HepG2 (cell line): Measurements from ENCODE around the gene ZNF747. TPM values are rescaled to one million over a fixed set of nuclear protein-coding genes. Genes with fewer than 3 reads are reported as not detected.

ENCODE experiments used
- ATF5 ChIP-seq: sonication (generic); formaldehyde crosslinking; IDR thresholded peaks from 2 replicates; pipeline ENCODE4 v1.4.0; 2020; ENCODE audit warnings: mild to moderate bottlenecking, low read depth, missing genetic modification reagents
- ATF7-NPFF ChIP-seq: sonication (generic); formaldehyde crosslinking; IDR thresholded peaks from 2 replicates; pipeline ENCODE4 v1.8.1; 2023; ENCODE audit warnings: mild to moderate bottlenecking, low read depth, missing genetic modification reagents, moderate library complexity
- HMG20B ChIP-seq: conservative IDR thresholded peaks from 2 replicates; pipeline ENCODE4 v1.6.1; 2016; ENCODE audit warnings: missing genetic modification reagents, missing compliant biosample characterization
- NFIC ChIP-seq: IDR thresholded peaks from 2 replicates; pipeline ENCODE4 v1.6.1; 2012; ENCODE audit warnings: mild to moderate bottlenecking, low read length, inconsistent platforms
- POLR2AphosphoS5 ChIP-seq: IDR thresholded peaks from 2 replicates; pipeline ENCODE4 v1.6.1; 2012; ENCODE audit warnings: low read depth, low read length
- RFX1 ChIP-seq: fragments of 450-650 bp; IDR thresholded peaks from 2 replicates; pipeline ENCODE4 v1.6.1; 2017
- SATB2 ChIP-seq: sonication (generic); formaldehyde crosslinking; IDR thresholded peaks from 2 replicates; pipeline ENCODE4 v1.5.0; 2020; ENCODE audit warnings: missing genetic modification reagents
- SKIL ChIP-seq: sonication (generic); formaldehyde crosslinking; IDR thresholded peaks from 2 replicates; pipeline ENCODE4 v1.8.0; 2022; ENCODE audit warnings: missing genetic modification reagents, mild to moderate bottlenecking, moderate library complexity, borderline replicate concordance
- SRSF4 ChIP-seq: fragments of 200-400 bp; formaldehyde crosslinking; IDR thresholded peaks from one replicate; pipeline ENCODE4 v1.6.1; 2018; ENCODE audit warnings: mild to moderate bottlenecking, low read depth, low read length, moderate library complexity; ENCODE audit not compliant: poor library complexity, severe bottlenecking
- THAP9 ChIP-seq: sonication (generic); formaldehyde crosslinking; IDR thresholded peaks from 2 replicates; pipeline ENCODE4; 2020; ENCODE audit warnings: missing genetic modification reagents, mild to moderate bottlenecking, borderline replicate concordance
- ZBTB25 ChIP-seq: IDR thresholded peaks from 2 replicates; pipeline ENCODE4 v1.6.1; 2018; ENCODE audit warnings: missing genetic modification reagents
- ZBTB49 ChIP-seq: sonication (generic); formaldehyde crosslinking; IDR thresholded peaks from 2 replicates; pipeline ENCODE4 v1.4.0; 2020; ENCODE audit warnings: missing genetic modification reagents, borderline replicate concordance
- ZFP91 ChIP-seq: sonication (generic); formaldehyde crosslinking; IDR thresholded peaks from 2 replicates; pipeline ENCODE4 v1.9.0; 2022; ENCODE audit warnings: missing genetic modification reagents, mild to moderate bottlenecking, borderline replicate concordance
- ZIK1 ChIP-seq: sonication (generic); formaldehyde crosslinking; IDR thresholded peaks from 2 replicates; pipeline ENCODE4 v1.5.0; 2020; ENCODE audit warnings: mild to moderate bottlenecking, low read depth, missing genetic modification reagents, borderline replicate concordance
- ZNF275 ChIP-seq: sonication (generic); formaldehyde crosslinking; IDR thresholded peaks from 2 replicates; pipeline ENCODE4 v1.8.0; 2022; ENCODE audit warnings: missing genetic modification reagents, mild to moderate bottlenecking, inconsistent platforms, borderline replicate concordance
- ZNF772 ChIP-seq: sonication (generic); formaldehyde crosslinking; IDR thresholded peaks from 2 replicates; pipeline ENCODE4 v1.5.0; 2020; ENCODE audit warnings: mild to moderate bottlenecking, missing genetic modification reagents
- polyA plus RNA-seq, 8 experiments: library from polyadenylated mRNA; depleted of rRNA in 3 of 8; stranded (reverse) in 7 of 8; unstranded in 1 of 8; fragments of >200 nt; fragmentation: Illumina TruSeq in 4 of 8; extraction: Trizol in 4 of 8; gene quantifications; 2 replicates each; pipeline versions ENCODE4 v1.2.1 to v1.2.3, GENCODE V29; 2011 to 2016; ENCODE audit warnings: low read depth in 4 of 8, missing spikeins in 1 of 8, mixed read lengths in 1 of 8; ENCODE audit not compliant: insufficient read depth in 1 of 8
- total RNA-seq, 5 experiments: library from RNA; depleted of rRNA; stranded (reverse); fragments of >200 nt; fragmentation: Illumina TruSeq; extraction: Trizol; gene quantifications; 2 replicates each; pipeline ENCODE4 v1.2.3, GENCODE V29; 2016; ENCODE audit warnings: low read depth in 1 of 5

Gene ZNF747
- total and polyA plus RNA-seq, 2 of the 13 experiments (the other 11 are each of a cell fraction or from before 2014, with no cell fraction given), result 7.2 to 10.2 TPM

GRCh38 chr16:30528799-30529457, 5.7 kb downstream of the ZNF747 start (continued):
- TF ChIP-seq ZBTB49 (CRISPR knock-in tag), result no peak
- TF ChIP-seq SATB2, result no peak
- TF ChIP-seq SKIL (CRISPR knock-in tag), result no peak
- TF ChIP-seq ZNF275, result no peak
- 0 out of 2 replicates have a peak, but pooled peaks have one; percentile 48 for TF ChIP-seq ATF7-NPFF (CRISPR knock-in tag)
- no peak for TF ChIP-seq ZBTB25
- no peak for TF ChIP-seq ATF5
- no peak for TF ChIP-seq HMG20B (CRISPR knock-in tag)
- TF ChIP-seq RFX1, result no peak
- no peak for TF ChIP-seq THAP9
- no peak; the same call in 1 of the 2 replicates for TF ChIP-seq ZFP91
- 0 out of 2 replicates have a peak, but pooled peaks have one; percentile 6 for TF ChIP-seq POLR2AphosphoS5
- TF ChIP-seq NFIC, result no peak
- TF ChIP-seq SRSF4, result no peak
- TF ChIP-seq ZIK1 (CRISPR knock-in tag), result no peak
- no peak for TF ChIP-seq ZNF772 (CRISPR knock-in tag)
